H1 (cell line): Measurements from ENCODE around the gene DNAJA1. TPM values are rescaled to one million over a fixed set of nuclear protein-coding genes. Genes with fewer than 3 reads are reported as not detected.

Experiments used
- ATF3 ChIP-seq: IDR thresholded peaks from 2 replicates; pipeline ENCODE4 v1.6.1; 2011; ENCODE audit warnings: low read depth, mild to moderate bottlenecking, low read length; ENCODE audit not compliant: insufficient read depth
- CHD7 ChIP-seq: fragments of 300-600 bp; sonication (generic); IDR thresholded peaks from 2 replicates; pipeline ENCODE4 v1.7.1; 2012; ENCODE audit warnings: low read length, moderate library complexity, mild to moderate bottlenecking, inconsistent platforms; ENCODE audit not compliant: insufficient replicate concordance
- GABPA ChIP-seq: IDR thresholded peaks from 2 replicates; pipeline ENCODE4 v1.6.1; 2011; ENCODE audit warnings: mild to moderate bottlenecking, low read length, moderate library complexity, borderline replicate concordance; ENCODE audit not compliant: insufficient read depth
- JUN ChIP-seq: IDR thresholded peaks from 2 replicates; pipeline ENCODE4 v1.6.1; 2011; ENCODE audit warnings: low read depth, mild to moderate bottlenecking, improper control_type of control experiment, low read length
- MAX ChIP-seq: IDR thresholded peaks from 2 replicates; pipeline ENCODE4 v1.6.1; 2012; ENCODE audit warnings: inconsistent platforms
- NANOG ChIP-seq: IDR thresholded peaks from 2 replicates; pipeline ENCODE4 v1.6.1; 2011; ENCODE audit warnings: low read length, low read depth, mild to moderate bottlenecking, inconsistent platforms; ENCODE audit not compliant: insufficient read depth, poor library complexity, severe bottlenecking
- RFX5 ChIP-seq: IDR thresholded peaks from 2 replicates; pipeline ENCODE4 v1.6.1; 2011; ENCODE audit warnings: low read depth, low read length, improper control_type of control experiment, borderline replicate concordance
- RXRA ChIP-seq: IDR thresholded peaks from 2 replicates; pipeline ENCODE4 v1.6.1; 2011; ENCODE audit warnings: low read depth, mild to moderate bottlenecking, low read length, moderate library complexity; ENCODE audit not compliant: insufficient read depth
- TEAD4 ChIP-seq: IDR thresholded peaks from 2 replicates; pipeline ENCODE4 v1.6.1; 2012; ENCODE audit warnings: low read depth, low read length, inconsistent platforms, mixed read lengths
- polyA plus RNA-seq, 7 experiments: library from polyadenylated mRNA; depleted of rRNA in 3 of 7; stranded (reverse) in 5 of 7; unstranded in 2 of 7; fragments of >200 nt in 5 of 7; fragments of 200-250 nt in 2 of 7; gene quantifications; 1 replicate in 5 of 7; 2 replicates in 1 of 7; 4 replicates in 1 of 7; pipeline versions ENCODE4 v1.2.1 to v1.2.3, GENCODE V29; 2011 to 2013; ENCODE audit warnings: missing spikeins in 2 of 7, mixed read lengths in 2 of 7
- total RNA-seq: library from RNA; stranded (reverse); fragmentation: NEBNext Ultra II Directional; extraction: Animal tissue kit (Norgen Biotek cat#: 25700); gene quantifications from 2 replicates; pipeline ENCODE4 v1.2.1, GENCODE V29; 2021

The DNAJA1 gene
- total and polyA plus RNA-seq, 2 of the 8 experiments (the other 6 are each of a cell fraction or from before 2014, with no cell fraction given) = 54.4 to 159 TPM

- TF ChIP-seq CHD7 (no peak), ATF3 (no peak), JUN (no peak), GABPA (no peak), NANOG (peak; percentile 11), TEAD4 (peak; percentile 54; the same call in 1 of the 2 replicates), RXRA (no peak), MAX (no peak), RFX5 (no peak)
Observed at GRCh38 chr9:33013962-33014664, 11.0 kb upstream of the DNAJA1 start (continued).
